ENCODE measurements around the gene CABCOCO1.

The CABCOCO1 gene

GRCh38 chr10:61662794-61663259 is at the start of gene CABCOCO1:
Gene CABCOCO1, plus strand, starts transcription at chr10:61662929. Its CDS starts 44 bp downstream, at chr10:61662973.
- DNase-seq, result no peak

- DNase-seq, result no peak
These were observed 49.1 kb upstream of the CABCOCO1 start for GRCh38 chr10:61613665-61614064.

GRCh38 chr10:61616611-61617010 is 46.1 kb upstream of the CABCOCO1 start:
- no peak for DNase-seq

GRCh38 chr10:61617180-61617579 is 45.5 kb upstream of the CABCOCO1 start:
- DNase-seq, result no peak

GRCh38 chr10:61617586-61617985 is 45.1 kb upstream of the CABCOCO1 start:
- DNase-seq, result no peak

GRCh38 chr10:61618388-61618961 is 44.3 kb upstream of the CABCOCO1 start:
- no peak for DNase-seq

- DNase-seq, result no peak
These were observed 42.2 kb upstream of the CABCOCO1 start for GRCh38 chr10:61620506-61620905.

GRCh38 chr10:61621605-61622051 is 41.1 kb upstream of the CABCOCO1 start:
- no peak for DNase-seq

- no peak for DNase-seq
These were observed 39.6 kb upstream of the CABCOCO1 start for GRCh38 chr10:61623161-61623560.

- no peak for DNase-seq
These were observed 36.5 kb upstream of the CABCOCO1 start for GRCh38 chr10:61626209-61626608.

- no peak for DNase-seq
These were observed 35.5 kb upstream of the CABCOCO1 start for GRCh38 chr10:61627266-61627665.

GRCh38 chr10:61628151-61628874 is 34.4 kb upstream of the CABCOCO1 start:
- no peak for DNase-seq

- no peak for DNase-seq
These were observed 33.7 kb upstream of the CABCOCO1 start for GRCh38 chr10:61628875-61629513.

GRCh38 chr10:61629576-61629975 is 33.2 kb upstream of the CABCOCO1 start:
- no peak for DNase-seq

GRCh38 chr10:61632057-61632670 is 30.6 kb upstream of the CABCOCO1 start:
- no peak for DNase-seq

GRCh38 chr10:61633665-61634064 is 29.1 kb upstream of the CABCOCO1 start:
- no peak for DNase-seq

GRCh38 chr10:61634746-61635145 is 28.0 kb upstream of the CABCOCO1 start:
- DNase-seq, result no peak

- no peak for DNase-seq
These were observed 27.3 kb upstream of the CABCOCO1 start for GRCh38 chr10:61635471-61635870.

GRCh38 chr10:61635932-61636331 is 26.8 kb upstream of the CABCOCO1 start:
- no peak for DNase-seq

- DNase-seq, result no peak
These were observed 22.8 kb upstream of the CABCOCO1 start for GRCh38 chr10:61639952-61640351.

GRCh38 chr10:61640856-61641255 is 21.9 kb upstream of the CABCOCO1 start:
- no peak for DNase-seq

- no peak for DNase-seq
These were observed 20.6 kb upstream of the CABCOCO1 start for GRCh38 chr10:61642150-61642571.

- DNase-seq, result no peak
These were observed 20.1 kb upstream of the CABCOCO1 start for GRCh38 chr10:61642676-61643075.

All from activated CD4-positive, CD25-positive, alpha-beta regulatory T cell treated with anti-CD3 and anti-CD28 coated beads, Interleukin-2, amount 50 U/mL, for 72 hours (primary cell).